Peyer's patch (tissue), 4 donors: ENCODE results near the gene EWSR1.

ENCODE experiments used
- POLR2A ChIP-seq, 2 donors: fragments of 450-650 bp; IDR thresholded peaks; one replicate each; pipeline ENCODE4 v1.5.1; 2017; ENCODE audit warnings: antibody characterized with exemption in 2 of 2, mild to moderate bottlenecking in 2 of 2, moderate library complexity in 2 of 2
- TF ChIP-seq, protein P1 (sequence below), 6 experiments: fragments of 450-650 bp in 4 of 6; fragments of 200-600 bp in 2 of 6; sonication (generic) in 1 of 6; IDR thresholded peaks; one replicate each; pipeline ENCODE4 v1.5.1; 2017 to 2019; ENCODE audit warnings: antibody characterized with exemption in 6 of 6, mild to moderate bottlenecking in 3 of 6, moderate library complexity in 1 of 6

- TF ChIP-seq, protein P1, sequence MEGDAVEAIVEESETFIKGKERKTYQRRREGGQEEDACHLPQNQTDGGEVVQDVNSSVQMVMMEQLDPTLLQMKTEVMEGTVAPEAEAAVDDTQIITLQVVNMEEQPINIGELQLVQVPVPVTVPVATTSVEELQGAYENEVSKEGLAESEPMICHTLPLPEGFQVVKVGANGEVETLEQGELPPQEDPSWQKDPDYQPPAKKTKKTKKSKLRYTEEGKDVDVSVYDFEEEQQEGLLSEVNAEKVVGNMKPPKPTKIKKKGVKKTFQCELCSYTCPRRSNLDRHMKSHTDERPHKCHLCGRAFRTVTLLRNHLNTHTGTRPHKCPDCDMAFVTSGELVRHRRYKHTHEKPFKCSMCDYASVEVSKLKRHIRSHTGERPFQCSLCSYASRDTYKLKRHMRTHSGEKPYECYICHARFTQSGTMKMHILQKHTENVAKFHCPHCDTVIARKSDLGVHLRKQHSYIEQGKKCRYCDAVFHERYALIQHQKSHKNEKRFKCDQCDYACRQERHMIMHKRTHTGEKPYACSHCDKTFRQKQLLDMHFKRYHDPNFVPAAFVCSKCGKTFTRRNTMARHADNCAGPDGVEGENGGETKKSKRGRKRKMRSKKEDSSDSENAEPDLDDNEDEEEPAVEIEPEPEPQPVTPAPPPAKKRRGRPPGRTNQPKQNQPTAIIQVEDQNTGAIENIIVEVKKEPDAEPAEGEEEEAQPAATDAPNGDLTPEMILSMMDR (IDR thresholded peaks at IDR 0.05) = no peak
- TF ChIP-seq POLR2A (IDR thresholded peaks at IDR 0.05) = no peak
Measured at GRCh38 chr22:29342177-29342576, 74.1 kb downstream of the EWSR1 start.
